CD14-positive monocyte (primary cell): Measurements from ENCODE around the gene TEX48. TPM values are rescaled to one million over a fixed set of nuclear protein-coding genes. Genes with fewer than 3 reads are reported as not detected.

Source experiments
- DNase-seq, 3 donors: peaks; one replicate each; pipeline ENCODE4 v3.0.0-alpha.2; 2011 to 2022
- H2AFZ ChIP-seq: 2 replicates; pipeline ENCODE4 v1.6.0; 2012; ENCODE audit warnings: mild to moderate bottlenecking, low read depth, low read length, inconsistent platforms; ENCODE audit not compliant: insufficient read depth, poor library complexity, severe bottlenecking
- H3K27ac ChIP-seq, 2 donors: 1 replicate in 1 of 2; 2 replicates in 1 of 2; pipeline ENCODE4 v1.5.1; 2012 to 2013; ENCODE audit warnings: low read length in 2 of 2, control low read depth in 1 of 2, inconsistent platforms in 1 of 2, low read depth in 1 of 2, mild to moderate bottlenecking in 1 of 2
- H3K27me3 ChIP-seq, 2 donors: one replicate each; pipeline versions ENCODE4 v1.6.0 to v1.6.1; 2011 to 2013; ENCODE audit warnings: low read length in 2 of 2; ENCODE audit not compliant: control insufficient read depth in 2 of 2, insufficient read depth in 2 of 2
- H3K36me3 ChIP-seq, 2 donors: replicated peaks in 1 of 2; 1 replicate in 1 of 2; 2 replicates in 1 of 2; pipeline versions ENCODE4 v1.5.1 to v1.6.1; 2012 to 2013; ENCODE audit warnings: low read length in 2 of 2, control low read depth in 1 of 2, inconsistent platforms in 1 of 2, mild to moderate bottlenecking in 1 of 2; ENCODE audit not compliant: insufficient read depth in 2 of 2, control insufficient read depth in 1 of 2
- H3K4me1 ChIP-seq, 2 donors: 1 replicate in 1 of 2; 2 replicates in 1 of 2; pipeline versions ENCODE4 v1.5.1 to v1.6.1; 2012 to 2013; ENCODE audit warnings: low read length in 2 of 2, control low read depth in 1 of 2, inconsistent platforms in 1 of 2, mild to moderate bottlenecking in 1 of 2, moderate library complexity in 1 of 2; ENCODE audit not compliant: insufficient read depth in 2 of 2, control insufficient read depth in 1 of 2
- H3K4me2 ChIP-seq: replicated peaks from 2 replicates; pipeline ENCODE3; 2012; ENCODE audit warnings: low read length, moderate library complexity, mild to moderate bottlenecking; ENCODE audit not compliant: poor library complexity, severe bottlenecking; ENCODE audit errors: extremely low read depth
- H3K4me3 ChIP-seq, 3 experiments: fragments of 200-600 bp in 1 of 3; sonication (generic) in 1 of 3; replicated peaks in 1 of 3; 1 replicate in 2 of 3; 2 replicates in 1 of 3; pipeline ENCODE4 v1.5.1; 2011 to 2013; ENCODE audit warnings: low read length in 3 of 3, mild to moderate bottlenecking in 3 of 3, control low read depth in 2 of 3, low read depth in 2 of 3, inconsistent platforms in 1 of 3, moderate library complexity in 1 of 3
- H3K79me2 ChIP-seq: 2 replicates; pipeline ENCODE4 v1.6.0; 2012; ENCODE audit warnings: mild to moderate bottlenecking, control low read depth, inconsistent platforms, low read length, moderate library complexity; ENCODE audit not compliant: insufficient read depth
- H3K9ac ChIP-seq: 2 replicates; pipeline ENCODE4 v1.6.0; 2017; ENCODE audit warnings: low read length, mild to moderate bottlenecking; ENCODE audit not compliant: insufficient read depth, poor library complexity, severe bottlenecking
- H3K9me3 ChIP-seq, 2 donors: replicated peaks in 1 of 2; 1 replicate in 1 of 2; 2 replicates in 1 of 2; pipeline versions ENCODE4 v1.5.1 to v1.6.1; 2012 to 2013; ENCODE audit warnings: low read length in 2 of 2, control low read depth in 1 of 2; ENCODE audit not compliant: control insufficient read depth in 1 of 2, insufficient read depth in 1 of 2
- H4K20me1 ChIP-seq: 2 replicates; pipeline ENCODE4 v1.6.0; 2012; ENCODE audit warnings: mild to moderate bottlenecking, low read length, control low read depth, moderate library complexity; ENCODE audit not compliant: insufficient read depth
- H3K27ac Mint-ChIP-seq, 7 donors: one replicate each; pipeline ENCODE4 v1.8.0; 2020; ENCODE audit warnings: mild to moderate bottlenecking in 7 of 7, mixed read lengths in 7 of 7, moderate library complexity in 6 of 7, inconsistent platforms in 2 of 7
- H3K27me3 Mint-ChIP-seq, 3 donors: one replicate each; pipeline ENCODE4 v1.8.0; 2021 to 2022; ENCODE audit warnings: low read depth in 3 of 3, mild to moderate bottlenecking in 3 of 3, mixed read lengths in 3 of 3, moderate library complexity in 3 of 3, inconsistent platforms in 1 of 3
- H3K36me3 Mint-ChIP-seq, 2 donors: one replicate each; pipeline ENCODE4 v1.8.0; 2020; ENCODE audit warnings: mixed read lengths in 2 of 2, inconsistent platforms in 1 of 2, mild to moderate bottlenecking in 1 of 2
- H3K4me1 Mint-ChIP-seq: one replicate; pipeline ENCODE4 v1.8.0; 2020; ENCODE audit warnings: mild to moderate bottlenecking, mixed read lengths
- H3K4me3 Mint-ChIP-seq, 2 donors: one replicate each; pipeline ENCODE4 v1.8.0; 2020; ENCODE audit warnings: mild to moderate bottlenecking in 2 of 2, mixed read lengths in 2 of 2, moderate library complexity in 1 of 2
- H3K9me3 Mint-ChIP-seq, 7 donors: one replicate each; pipeline ENCODE4 v1.8.0; 2020 to 2022; ENCODE audit warnings: mixed read lengths in 7 of 7, mild to moderate bottlenecking in 6 of 7, moderate library complexity in 6 of 7, inconsistent platforms in 2 of 7
- WGBS: methylation state at CpG from one replicate; pipeline ENCODE4 v1.1.5; 2013; ENCODE audit warnings: missing lambda C conversion rate; ENCODE audit not compliant: insufficient coverage; 5-methylcytosine and 5-hydroxymethylcytosine counted together
- intact Hi-C, 2 donors: fragments of 100-400 bp; cut with micrococcal nuclease; formaldehyde crosslinking; loops; one replicate each; pipeline versions ENCODE4 v1.15.0 to v1.15.1; 2023
- polyA plus RNA-seq, 3 donors: library from polyadenylated mRNA; depleted of rRNA in 1 of 3; unstranded in 2 of 3; stranded (reverse) in 1 of 3; fragments of 300-500 nt in 2 of 3; fragments of >200 nt in 1 of 3; fragmentation: Illumina TruSeq in 2 of 3; gene quantifications; 1 replicate in 2 of 3; 2 replicates in 1 of 3; pipeline ENCODE4 v1.2.3, GENCODE V29; 2012 to 2021
- TF ChIP-seq, protein P1 (sequence below): fragments of 200-600 bp; IDR thresholded peaks from one replicate; pipeline ENCODE4 v1.8.0; 2022; ENCODE audit warnings: antibody characterized with exemption, mild to moderate bottlenecking

Gene TEX48
- polyA plus RNA-seq, 3 donors, result not detected

GRCh38 chr9:114657705-114658104 lies 24.3 kb downstream of the TEX48 start, which contains the start of gene TEX53:
TSS of gene TEX53 (minus strand) at chr9:114657805. CDS start at chr9:114657774, 31 bp downstream.
- Mint-ChIP-seq H3K4me3 (no peak within 1 kb of the TSS), H3K4me1 (peaks cover 15% of the 10 kb centered on the region), H3K36me3 (peaks cover 0 to 2% of the 10 kb centered on the region in 2 donors), H3K27ac (peak within 1 kb of the TSS in 1 of 7 donors; percentile 12), H3K27me3 (peaks cover 0 to 6% (median 1%) of the 10 kb centered on the region in 3 donors), H3K9me3 (no peaks in the 10 kb centered on the region)
- Histone ChIP-seq H3K9ac (no peak within 1 kb of the TSS), H2AFZ (no peak within 1 kb of the TSS), H3K9me3 (no peaks in the 10 kb centered on the region), H3K4me3 (no peak within 1 kb of the TSS), H3K4me2 (no peak within 1 kb of the TSS), H4K20me1 (no peaks in the 10 kb centered on the region), H3K27me3 (no peaks in the 10 kb centered on the region), H3K4me1 (peaks cover 0 to 6% of the 10 kb centered on the region in 2 donors), H3K27ac (no peak within 1 kb of the TSS), H3K79me2 (no peaks in the 10 kb centered on the region), H3K36me3 (no peaks in the 10 kb centered on the region)
- intact Hi-C loops, result loop anchor here (10.0 kb wide), 3 partner anchors 63 to 313 kb away; no protein-coding TSS in a partner anchor
- DNase-seq, result no peak
- TF ChIP-seq, protein P1, sequence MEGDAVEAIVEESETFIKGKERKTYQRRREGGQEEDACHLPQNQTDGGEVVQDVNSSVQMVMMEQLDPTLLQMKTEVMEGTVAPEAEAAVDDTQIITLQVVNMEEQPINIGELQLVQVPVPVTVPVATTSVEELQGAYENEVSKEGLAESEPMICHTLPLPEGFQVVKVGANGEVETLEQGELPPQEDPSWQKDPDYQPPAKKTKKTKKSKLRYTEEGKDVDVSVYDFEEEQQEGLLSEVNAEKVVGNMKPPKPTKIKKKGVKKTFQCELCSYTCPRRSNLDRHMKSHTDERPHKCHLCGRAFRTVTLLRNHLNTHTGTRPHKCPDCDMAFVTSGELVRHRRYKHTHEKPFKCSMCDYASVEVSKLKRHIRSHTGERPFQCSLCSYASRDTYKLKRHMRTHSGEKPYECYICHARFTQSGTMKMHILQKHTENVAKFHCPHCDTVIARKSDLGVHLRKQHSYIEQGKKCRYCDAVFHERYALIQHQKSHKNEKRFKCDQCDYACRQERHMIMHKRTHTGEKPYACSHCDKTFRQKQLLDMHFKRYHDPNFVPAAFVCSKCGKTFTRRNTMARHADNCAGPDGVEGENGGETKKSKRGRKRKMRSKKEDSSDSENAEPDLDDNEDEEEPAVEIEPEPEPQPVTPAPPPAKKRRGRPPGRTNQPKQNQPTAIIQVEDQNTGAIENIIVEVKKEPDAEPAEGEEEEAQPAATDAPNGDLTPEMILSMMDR, result no peak
- 100% methylated on average over 6 of the region's 6 CpGs for WGBS

- H3K4me3 ChIP-seq, result no peak overlapping the region
- no peak for DNase-seq
- H3K27me3 ChIP-seq, result no peaks in the 10 kb centered on the region
- no peak overlapping the region for H3K4me2 ChIP-seq
- Mint-ChIP-seq H3K36me3 (peaks cover 0 to 5% of the 10 kb centered on the region in 2 donors), H3K27ac (no peak overlapping the region), H3K4me1 (peaks cover 14% of the 10 kb centered on the region), H3K27me3 (peaks cover 0 to 5% (median 1%) of the 10 kb centered on the region in 3 donors), H3K9me3 (no peaks in the 10 kb centered on the region), H3K4me3 (no peak overlapping the region)
- no peaks in the 10 kb centered on the region for H3K9me3 ChIP-seq
- H3K9ac ChIP-seq, result no peak overlapping the region
- H2AFZ ChIP-seq, result no peak overlapping the region
- H4K20me1 ChIP-seq, result no peaks in the 10 kb centered on the region
- intact Hi-C loops, result loop anchor here (10.0 kb wide), 3 partner anchors 62 to 312 kb away; no protein-coding TSS in a partner anchor
- no peaks in the 10 kb centered on the region for H3K79me2 ChIP-seq
- WGBS, result 89% methylated on average over 7 of the region's 12 CpGs
- H3K27ac ChIP-seq, result no peak overlapping the region
- TF ChIP-seq, protein P1, result no peak
- no peaks in the 10 kb centered on the region for H3K36me3 ChIP-seq
- H3K4me1 ChIP-seq, result peaks cover 0 to 6% of the 10 kb centered on the region in 2 donors
Measured at GRCh38 chr9:114656301-114656700, 25.7 kb downstream of the TEX48 start.
